ENCODE data around the gene FYB1. TPM values are rescaled to one million over a fixed set of nuclear protein-coding genes. Genes with fewer than 3 reads are reported as not detected.

The FYB1 gene
- total and polyA plus RNA-seq, 2 experiments from 2014 or later: not detected

GRCh38 chr5:39137391-39137790, 82.0 kb downstream of the FYB1 start (continued):
- TF ChIP-seq ZNF462 (CRISPR knock-in tag; IDR thresholded peaks at IDR 0.05) (no peak), CREB1 (CRISPR knock-in tag; IDR thresholded peaks at IDR 0.05; ENCODE audit: low read depth) (no peak), ETS1 (IDR thresholded peaks at IDR 0.05) (no peak)

- Histone ChIP-seq H3F3A (replicated peaks; ENCODE audit: low read depth) (no peaks in the 10 kb centered on the region), H4K20me1 (replicated peaks; ENCODE audit: insufficient read depth) (no peaks in the 10 kb centered on the region), H3K9me2 (ENCODE audit: insufficient read depth) (no peaks in the 10 kb centered on the region), H3K79me2 (replicated peaks; ENCODE audit: insufficient read depth) (no peaks in the 10 kb centered on the region), H3K27ac (ENCODE audit: low read depth) (no peak overlapping the region), H3K36me3 (ENCODE audit: insufficient read depth) (no peaks in the 10 kb centered on the region), H3K4me1 (ENCODE audit: insufficient read depth) (0 out of 2 replicates have a peak, but pooled peaks cover 6% of the 10 kb centered on the region), H2AFZ (no peak overlapping the region), H3K4me3 (no peak overlapping the region), H3K4me2 (no peak overlapping the region), H3K27me3 (ENCODE audit: insufficient read depth) (no peaks in the 10 kb centered on the region)
- Mint-ChIP-seq H3K36me3 (ENCODE audit: low read depth) (no peaks in the 10 kb centered on the region), H3K4me1 (peaks cover 6% of the 10 kb centered on the region), H3K27me3 (ENCODE audit: insufficient read depth, low read depth, poor library complexity) (peaks cover 1% of the 10 kb centered on the region), H3K27ac (no peak overlapping the region), H3K4me3 (no peak overlapping the region), H3K9me3 (no peaks in the 10 kb centered on the region)
- ATAC-seq (no peak), DNase-seq (ENCODE audit: low spot score) (no peak)
- no peak for TF ChIP-seq ZNF462 (CRISPR knock-in tag; IDR thresholded peaks at IDR 0.05)
- TF ChIP-seq POLR2AphosphoS5 (IDR thresholded peaks at IDR 0.05; ENCODE audit: low read depth): no peak
- no peak for TF ChIP-seq ZNF114 (CRISPR knock-in tag; IDR thresholded peaks at IDR 0.05)
- no peak for TF ChIP-seq NANOG (IDR thresholded peaks at IDR 0.05; ENCODE audit: borderline replicate concordance)
- TF ChIP-seq STAT1 (IDR thresholded peaks at IDR 0.05; ENCODE audit: unreplicated experiment): no peak
- TF ChIP-seq EZH2phosphoT487 (IDR thresholded peaks at IDR 0.05; ENCODE audit: unreplicated experiment): no peak
Measured at GRCh38 chr5:39132792-39133191, 86.6 kb downstream of the FYB1 start.

Measured in GM23338 (cell line).